Middle frontal gyrus (tissue), 1 donor: ENCODE data around the gene MAP2K5.

ENCODE experiments used
- DNase-seq: peaks from one replicate; pipeline ENCODE4 v3.0.0-alpha.2; 2015; ENCODE audit warnings: low spot score; ENCODE audit errors: extremely low spot score

The MAP2K5 gene

GRCh38 chr15:67781061-67781460 is 238.6 kb downstream of the MAP2K5 start:
- DNase-seq, result no peak

GRCh38 chr15:67781907-67782690 is 239.6 kb downstream of the MAP2K5 start:
- no peak for DNase-seq

GRCh38 chr15:67782691-67782991 is 240.1 kb downstream of the MAP2K5 start:
- no peak for DNase-seq

GRCh38 chr15:67783303-67783702 is 240.8 kb downstream of the MAP2K5 start:
- DNase-seq, result no peak

DNA sequence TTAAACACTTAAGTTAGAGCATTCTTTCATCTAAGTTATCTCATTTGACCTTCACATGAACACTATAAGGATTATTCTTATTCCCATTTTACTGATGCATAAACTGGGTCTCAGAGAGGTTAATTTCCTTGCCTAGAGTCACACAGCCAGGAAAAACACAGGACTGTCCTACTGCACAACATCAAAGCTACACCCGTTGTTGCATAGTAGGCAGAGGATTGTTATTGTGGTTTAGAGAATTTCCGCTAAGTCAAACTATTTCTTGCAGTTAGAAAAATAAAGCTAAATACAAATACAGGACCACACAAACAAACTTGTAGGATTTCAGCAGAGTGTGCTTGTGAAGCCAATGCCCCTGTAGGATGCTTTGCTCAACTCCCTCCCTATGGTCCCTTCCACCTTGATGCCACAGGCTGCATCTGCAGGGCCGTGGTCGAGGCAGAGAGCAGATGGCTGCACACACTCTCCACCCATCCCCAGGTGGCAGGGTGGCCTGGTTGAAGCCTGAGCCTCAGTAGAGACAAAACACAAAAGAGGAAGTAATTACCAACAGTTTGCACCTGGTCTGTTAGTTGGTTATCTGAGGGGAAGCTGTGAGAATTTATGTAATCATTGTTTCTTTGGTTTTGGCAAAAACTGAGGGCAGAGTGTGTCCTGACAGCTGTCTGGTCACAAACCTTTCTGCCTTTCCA is 241.7 kb downstream of the MAP2K5 start:
- DNase-seq, result no peak

- no peak for DNase-seq
Observed at GRCh38 chr15:67784856-67785430, 242.4 kb downstream of the MAP2K5 start.

DNA sequence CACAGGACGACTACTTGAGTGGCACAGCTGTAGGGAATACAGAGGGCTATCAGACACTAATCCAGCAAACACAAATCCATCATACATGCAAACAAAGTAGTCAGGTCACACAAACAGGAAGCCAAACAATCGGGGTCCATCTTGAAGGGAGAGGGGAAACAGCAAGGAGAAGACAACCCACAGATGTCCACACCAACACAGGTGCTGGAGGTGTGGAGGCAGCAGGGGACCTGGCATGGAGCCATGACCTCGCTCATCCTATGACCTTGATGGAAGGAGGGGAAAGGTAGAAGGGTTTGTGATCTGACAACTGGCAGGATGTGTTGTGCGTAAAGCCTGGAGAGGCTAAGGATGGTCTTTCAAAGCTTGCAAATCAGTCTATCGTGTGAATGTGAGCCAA is 242.9 kb downstream of the MAP2K5 start:
- no peak for DNase-seq

GRCh38 chr15:67786646-67787045 is 244.1 kb downstream of the MAP2K5 start:
- no peak for DNase-seq

- no peak for DNase-seq
Observed at GRCh38 chr15:67788986-67789385, 246.5 kb downstream of the MAP2K5 start.

DNA sequence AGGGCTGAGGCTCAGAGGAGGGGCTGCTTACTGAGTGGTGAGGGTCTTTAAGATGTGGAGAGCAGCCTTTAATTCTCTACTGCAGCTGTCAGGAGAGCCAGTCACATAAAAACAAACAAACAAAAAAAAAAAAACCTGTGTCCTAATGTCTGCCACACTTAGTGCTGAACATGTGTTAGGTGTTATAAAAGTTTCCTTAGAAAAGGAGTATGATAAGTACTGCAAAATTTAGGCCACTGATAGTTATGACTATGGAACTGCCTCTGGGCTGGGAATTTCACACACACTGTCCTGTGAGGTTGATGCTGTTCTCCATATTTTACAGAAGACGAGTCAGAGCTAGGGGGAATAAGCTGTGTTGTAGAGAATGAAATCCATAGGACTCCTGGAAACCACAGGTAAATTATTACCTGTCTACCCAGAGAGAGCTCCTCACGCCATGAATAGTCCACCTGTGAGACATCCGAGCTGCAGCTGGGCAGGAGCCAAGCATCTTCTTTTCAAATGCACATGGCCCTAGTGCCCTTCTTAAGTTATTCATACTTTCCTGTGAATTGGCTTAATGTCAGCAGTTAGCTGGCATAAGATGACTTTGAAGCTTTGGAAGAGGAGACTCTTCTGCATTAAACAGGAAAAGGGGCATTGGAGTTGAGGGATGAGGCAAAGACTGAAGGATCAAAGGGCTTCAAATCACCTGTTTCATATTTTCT is 248.3 kb downstream of the MAP2K5 start:
- DNase-seq, result no peak

DNA sequence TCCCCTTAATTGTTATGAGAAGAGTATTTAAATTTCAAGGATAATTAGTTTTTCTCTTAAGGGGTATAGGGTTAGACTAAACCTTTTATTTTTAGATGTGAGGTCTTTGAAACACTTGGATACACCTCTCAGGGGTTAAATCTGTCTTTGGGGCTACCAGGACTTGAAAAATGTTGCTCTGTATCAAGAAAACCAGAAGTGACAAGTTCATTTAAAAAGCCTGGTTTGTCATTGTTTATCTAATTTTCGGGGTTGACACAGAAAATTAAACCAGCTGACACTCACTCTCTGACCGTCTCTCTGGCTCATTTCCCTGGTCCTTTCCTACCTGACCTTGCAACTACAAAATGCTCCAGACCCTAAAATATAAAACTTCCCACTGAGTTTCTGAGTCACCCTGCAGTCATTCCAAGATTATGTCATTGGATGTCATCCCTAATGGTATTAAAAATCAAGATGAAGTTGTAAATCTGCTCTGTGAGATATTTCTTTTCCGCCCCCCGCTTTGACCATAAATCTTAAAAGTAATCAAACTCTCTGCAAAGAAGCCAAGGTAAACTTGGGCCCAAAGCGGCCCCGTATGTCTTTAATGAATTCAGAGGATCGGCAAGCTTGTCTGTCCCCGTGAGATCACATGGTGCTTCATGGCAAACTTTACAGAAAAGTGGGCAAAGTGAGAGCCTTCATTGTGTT is 249.9 kb downstream of the MAP2K5 start:
- DNase-seq, result no peak

DNA sequence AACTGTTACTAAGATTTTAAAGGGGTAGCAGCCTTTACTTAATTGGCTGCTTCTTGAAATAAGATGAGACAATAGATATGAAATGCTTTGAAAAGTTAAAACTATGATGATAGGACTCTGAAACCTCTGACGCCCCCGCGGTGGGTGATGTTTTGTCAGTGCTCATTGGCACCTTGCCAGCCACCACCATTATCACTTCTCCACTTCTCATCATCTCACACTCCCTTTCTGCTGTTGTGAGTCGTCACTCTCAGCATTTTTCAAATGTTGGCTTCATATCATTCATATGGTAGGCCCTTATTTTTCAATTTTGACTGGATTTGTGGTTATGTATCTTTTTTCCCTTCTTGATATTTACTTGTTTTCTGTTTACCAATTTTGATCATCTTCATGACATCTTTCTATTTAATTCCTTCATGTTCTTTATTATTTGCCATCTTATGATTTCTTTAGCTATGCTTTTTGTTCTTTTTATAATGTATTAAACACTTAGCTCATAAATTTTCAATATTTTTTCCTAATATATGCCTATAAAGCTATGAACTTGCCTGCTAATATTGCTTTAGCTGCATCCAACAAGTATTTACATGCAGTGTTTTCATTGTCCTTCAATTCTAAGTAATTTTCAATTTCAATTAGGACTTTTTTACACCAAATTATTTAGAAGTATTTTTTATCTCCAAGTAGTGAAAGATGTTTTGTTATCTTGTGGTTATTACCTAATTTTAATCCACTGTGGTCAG is 252.5 kb downstream of the MAP2K5 start:
- no peak for DNase-seq

GRCh38 chr15:67796196-67797127 is 254.0 kb downstream of the MAP2K5 start:
- DNase-seq, result no peak

DNA sequence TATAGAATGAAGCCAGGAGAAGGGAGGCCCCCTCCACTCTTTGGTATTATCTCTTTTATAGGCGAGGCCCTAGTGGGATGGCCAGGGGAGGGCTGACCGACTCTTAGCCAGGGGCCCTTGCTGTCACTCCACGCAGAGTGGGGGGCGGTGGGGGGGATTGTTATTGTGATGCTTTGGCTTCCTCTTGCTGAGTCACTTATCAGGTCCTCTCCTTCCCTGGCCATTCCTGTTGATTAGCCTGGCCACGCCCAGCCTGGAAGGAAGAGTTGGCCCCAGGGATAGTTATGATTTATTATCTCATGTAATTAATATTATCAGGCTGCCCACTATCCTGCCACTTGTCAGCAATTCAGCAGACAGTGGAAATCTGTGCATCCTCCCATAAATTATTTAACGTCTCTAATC is 257.3 kb downstream of the MAP2K5 start:
- no peak for DNase-seq

GRCh38 chr15:67801142-67801541 is 258.6 kb downstream of the MAP2K5 start:
- no peak for DNase-seq

DNA sequence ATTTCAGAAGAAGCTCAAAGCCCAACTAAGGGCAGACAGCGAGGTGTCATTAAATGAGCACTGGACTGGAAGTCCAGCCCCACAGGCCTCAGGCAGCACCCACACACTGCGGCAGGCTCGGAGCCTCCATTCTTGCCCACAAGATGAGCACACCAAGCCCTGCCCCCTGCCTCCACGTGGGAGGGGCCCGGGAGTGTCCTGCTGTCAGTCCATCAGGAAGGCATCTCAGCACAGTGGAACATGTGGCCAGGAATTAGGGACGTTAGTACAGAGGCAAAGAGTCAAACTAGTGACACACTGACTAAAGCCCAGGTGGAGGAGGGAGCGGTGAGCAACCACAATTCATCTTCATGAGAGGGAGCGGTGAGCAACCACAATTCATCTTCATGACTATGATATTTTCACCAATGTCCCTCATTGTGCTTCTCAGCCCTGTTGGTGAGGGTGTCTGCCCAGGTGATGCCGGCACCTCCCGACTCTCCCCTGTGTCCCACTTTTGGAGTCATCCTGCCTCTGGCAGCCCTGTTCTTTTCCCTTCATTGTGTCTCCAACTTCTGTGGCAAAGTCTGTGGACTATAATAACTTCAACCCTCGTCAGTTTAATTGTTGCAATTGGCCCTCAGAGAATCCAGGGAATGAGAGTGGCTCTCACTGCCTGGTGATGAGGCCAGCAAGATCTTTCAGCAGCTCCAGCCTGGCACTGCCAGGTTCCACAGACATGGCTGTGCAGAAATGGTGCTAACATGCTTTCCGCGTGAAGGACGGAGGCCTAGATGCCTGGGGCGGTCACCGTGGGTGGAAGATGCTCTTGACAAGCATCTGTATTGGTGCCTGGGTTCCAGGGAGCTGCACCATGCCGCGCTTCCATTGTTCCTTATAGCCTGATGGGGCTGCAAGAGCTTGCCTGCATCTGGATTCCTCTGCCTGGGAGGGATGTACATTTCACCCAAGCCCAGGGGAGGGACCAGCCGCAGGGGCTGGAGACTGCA is 259.7 kb downstream of the MAP2K5 start:
- no peak for DNase-seq

DNA sequence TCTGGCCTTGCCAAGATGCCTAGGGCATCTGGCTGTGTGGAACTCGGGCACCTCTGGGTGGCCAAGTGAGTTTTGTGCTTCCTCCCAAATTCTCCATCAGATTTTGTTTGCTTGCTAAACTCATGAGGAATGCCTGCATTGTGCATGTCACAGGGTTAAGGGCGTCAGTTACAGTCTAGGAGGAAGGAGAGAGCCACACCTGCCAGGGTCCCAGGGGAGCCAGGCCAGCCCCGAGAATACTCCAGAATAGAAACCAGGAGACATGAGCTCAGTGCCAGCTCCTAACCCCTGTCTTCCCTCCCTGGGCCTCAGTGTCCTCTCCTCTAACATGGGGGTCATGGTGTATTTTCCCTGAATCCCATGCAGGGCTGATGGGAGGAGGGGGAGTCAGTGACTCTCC is 260.8 kb downstream of the MAP2K5 start:
- DNase-seq, result no peak

DNA sequence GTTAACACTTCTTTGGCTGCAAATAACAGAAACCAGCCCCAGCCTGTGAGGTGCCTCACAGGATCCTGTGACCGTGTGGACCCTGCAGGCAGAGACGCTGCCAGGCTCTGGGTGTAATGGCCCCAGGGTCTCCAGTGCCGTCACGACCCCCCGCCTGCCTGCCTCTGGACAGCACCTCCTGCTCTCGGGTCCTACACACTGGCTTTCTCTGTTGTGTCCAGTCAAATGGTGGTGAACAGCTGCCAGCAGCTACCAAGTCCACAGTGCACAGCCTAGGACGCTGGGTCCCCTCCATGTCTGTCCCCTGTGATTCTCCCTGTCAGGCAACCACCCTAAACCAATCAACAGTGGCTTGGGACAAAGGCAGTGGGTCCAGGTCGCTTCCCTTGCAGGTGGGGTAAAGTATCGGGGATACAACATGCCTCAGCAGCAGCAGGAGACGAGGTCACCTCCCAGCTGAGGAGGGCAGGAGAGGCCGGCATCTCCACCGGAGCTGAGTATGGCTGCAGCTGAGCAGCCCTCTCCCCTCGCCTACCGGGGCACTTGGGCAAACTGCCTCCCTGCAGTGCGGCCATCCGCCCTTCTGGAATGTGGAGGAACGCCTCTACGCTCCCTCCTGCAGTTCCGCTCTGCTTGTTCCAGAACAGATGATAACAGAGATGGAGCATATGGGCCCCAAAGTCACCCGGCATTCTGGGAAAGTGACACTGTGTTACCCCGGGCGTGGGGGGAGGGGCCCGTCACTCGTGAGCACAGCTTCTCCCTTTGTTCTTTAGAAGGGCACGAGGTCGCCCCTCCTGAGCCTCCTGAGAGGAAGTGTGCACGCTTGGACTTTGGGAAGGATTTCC is 261.7 kb downstream of the MAP2K5 start:
- no peak for DNase-seq
